ENCODE results near the gene SERPINB2.
"Not testable (repeated sequence)": the region's sequence is repeated elsewhere in the genome, so short reads cannot be mapped to it uniquely, and the experiment has no call there.

SERPINB2 gene

GRCh38 chr18:63940543-63941050 is 53.1 kb downstream of the SERPINB2 start:
- not testable (repeated sequence) for DNase-seq

- no peak for DNase-seq
Measured at GRCh38 chr18:63947051-63947790, 59.7 kb downstream of the SERPINB2 start.

- no peak for DNase-seq
Measured at GRCh38 chr18:63949068-63949737, 61.7 kb downstream of the SERPINB2 start, which contains the start of gene HMSD. Gene HMSD (plus strand): TSS chr18:63949301. CDS start chr18:63953456, 4,155 bp downstream.

- DNase-seq = no peak
Measured at GRCh38 chr18:63951302-63951705, 63.8 kb downstream of the SERPINB2 start.

Data from GDM1 (cell line).